Panc1 (cell line): ENCODE results near the gene KDM3B. TPM values are rescaled to one million over a fixed set of nuclear protein-coding genes. Genes with fewer than 3 reads are reported as not detected.

ENCODE experiments used
- ATAC-seq: fragments of 200-7000 bp; cut with Tn5 transposase; 2 replicates; pipeline ENCODE4 v1.9.1; 2020; ENCODE audit warnings: mild to moderate bottlenecking, moderate library complexity
- BruUV-seq: library from RNA; stranded (reverse); fragments of 400-500 nt; replicated peaks from 2 replicates; lab custom pipeline; 2021; lab: Mats Ljungman, UMichigan
- CTCF ChIA-PET: fragments of 300-600 bp; sonication (Branson Sonifier 250); formaldehyde crosslinking; loops from one replicate; lab custom pipeline; 2022; ENCODE audit warnings: antibody characterized with exemption; lab: Charles Lee
- POLR2A ChIA-PET: fragments of 300-600 bp; sonication (Branson Sonifier 250); formaldehyde crosslinking; loops from one replicate; lab custom pipeline; 2022; ENCODE audit warnings: antibody characterized with exemption; lab: Charles Lee
- DNase-seq: peaks from one replicate; pipeline ENCODE4 v3.0.0-alpha.2; 2010; ENCODE audit warnings: low read depth, low spot score
- H3K27ac ChIP-seq: 2 replicates; pipeline ENCODE4 v1.5.1; 2011; ENCODE audit warnings: mild to moderate bottlenecking, low read length, inconsistent platforms
- H3K27me3 ChIP-seq: fragments of 200-500 bp; sonication (Bioruptor generic); 2 replicates; pipeline ENCODE4 v1.6.0; 2014; ENCODE audit warnings: low read length, inconsistent platforms; ENCODE audit not compliant: control insufficient read depth, insufficient read depth
- H3K36me3 ChIP-seq: fragments of 200-500 bp; sonication (Bioruptor generic); 2 replicates; pipeline ENCODE4 v1.5.1; 2014; ENCODE audit warnings: inconsistent platforms, mild to moderate bottlenecking, low read length, moderate library complexity; ENCODE audit not compliant: control insufficient read depth, insufficient read depth
- H3K4me1 ChIP-seq: 2 replicates; pipeline ENCODE4 v1.5.1; 2011; ENCODE audit warnings: inconsistent platforms, mild to moderate bottlenecking, low read length, moderate library complexity; ENCODE audit not compliant: control insufficient read depth, insufficient read depth
- H3K4me3 ChIP-seq, 2 experiments: 2 replicates each; pipeline ENCODE4 v1.5.1; 2011 to 2012; ENCODE audit warnings: low read depth in 2 of 2, low read length in 2 of 2, mild to moderate bottlenecking in 2 of 2, inconsistent platforms in 1 of 2, moderate library complexity in 1 of 2
- H3K9me3 ChIP-seq: fragments of 200-500 bp; sonication (Bioruptor generic); 2 replicates; pipeline ENCODE4 v1.5.1; 2014; ENCODE audit warnings: low read depth, mild to moderate bottlenecking, inconsistent platforms, low read length, moderate library complexity; ENCODE audit not compliant: control insufficient read depth, insufficient read depth
- POLR2AphosphoS5 ChIP-seq: IDR thresholded peaks from 2 replicates; pipeline ENCODE4 v1.6.1; 2012; ENCODE audit warnings: mild to moderate bottlenecking, low read depth, low read length, moderate library complexity
- SIN3A ChIP-seq: IDR thresholded peaks from 2 replicates; pipeline ENCODE4 v1.6.1; 2012; ENCODE audit warnings: low read depth, mild to moderate bottlenecking, low read length, moderate library complexity, borderline replicate concordance; ENCODE audit not compliant: insufficient read depth
- TCF7L2 ChIP-seq: IDR thresholded peaks from 2 replicates; pipeline ENCODE4 v1.6.1; 2011; ENCODE audit warnings: mild to moderate bottlenecking, low read depth, low read length, inconsistent platforms
- in situ Hi-C: cut with HindIII; loops from 2 replicates; pipeline ENCODE4 v1.10.0; 2016; ENCODE audit warnings: low sequenced_read_pairs, low pct_unique_long_range_greater_than_20kb
- intact Hi-C: fragments of 100-400 bp; cut with micrococcal nuclease; formaldehyde crosslinking; loops from one replicate; pipeline ENCODE4 v1.10.0; 2022; ENCODE audit not compliant: unreplicated experiment
- total RNA-seq: library from RNA; stranded (reverse); gene quantifications from one replicate; pipeline ENCODE4 v1.2.1, GENCODE V29; 2021; ENCODE audit not compliant: unreplicated experiment
- TF ChIP-seq, protein P1 (sequence below): fragments of 450-650 bp; IDR thresholded peaks from 2 replicates; pipeline ENCODE4 v1.5.1; 2017; ENCODE audit warnings: mild to moderate bottlenecking
- TF ChIP-seq, protein P2 (sequence below), 2 experiments: IDR thresholded peaks; 2 replicates each; pipeline ENCODE4 v1.6.1; 2011 to 2012; ENCODE audit warnings: low read depth in 2 of 2, control low read depth in 1 of 2, low read length in 1 of 2, mild to moderate bottlenecking in 1 of 2, moderate library complexity in 1 of 2; ENCODE audit not compliant: insufficient read depth in 1 of 2

Gene KDM3B
- total RNA-seq, 1 experiment from 2014 or later: 65.0 TPM

DNA sequence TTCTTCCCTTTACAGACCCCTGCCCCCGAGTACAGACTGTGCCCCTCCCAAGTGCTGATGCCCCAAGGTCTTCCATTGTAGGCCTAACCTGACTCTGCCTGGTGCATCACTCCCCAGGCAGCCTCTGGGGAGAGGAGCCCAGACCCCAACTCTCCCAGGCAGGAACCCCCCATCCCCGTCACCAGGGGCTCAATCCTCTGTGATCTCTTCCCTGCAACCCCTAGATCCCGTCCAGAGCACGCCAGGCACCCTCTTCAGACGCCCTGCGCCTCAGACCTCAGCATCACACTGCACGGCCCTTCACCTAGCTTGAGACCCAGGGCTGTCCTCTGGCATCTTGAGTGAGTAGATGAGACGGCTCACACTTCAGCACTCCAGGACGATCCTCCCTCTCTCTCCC is 106.4 kb downstream of the KDM3B start:
- ATAC-seq (no peak), DNase-seq (no peak)
- POLR2A ChIA-PET: interaction anchor here (0.6 kb wide), 1 partner anchor 60 kb away, joined by 3 read pairs; no protein-coding TSS in a partner anchor
- CTCF ChIA-PET: no interaction called here
- no peak overlapping the region for H3K27ac ChIP-seq
- peaks cover 5% of the 10 kb centered on the region; the same call in 1 of the 2 replicates for H3K4me1 ChIP-seq
- TF ChIP-seq TCF7L2 (no peak), SIN3A (no peak), POLR2AphosphoS5 (no peak)
- TF ChIP-seq, protein P1, sequence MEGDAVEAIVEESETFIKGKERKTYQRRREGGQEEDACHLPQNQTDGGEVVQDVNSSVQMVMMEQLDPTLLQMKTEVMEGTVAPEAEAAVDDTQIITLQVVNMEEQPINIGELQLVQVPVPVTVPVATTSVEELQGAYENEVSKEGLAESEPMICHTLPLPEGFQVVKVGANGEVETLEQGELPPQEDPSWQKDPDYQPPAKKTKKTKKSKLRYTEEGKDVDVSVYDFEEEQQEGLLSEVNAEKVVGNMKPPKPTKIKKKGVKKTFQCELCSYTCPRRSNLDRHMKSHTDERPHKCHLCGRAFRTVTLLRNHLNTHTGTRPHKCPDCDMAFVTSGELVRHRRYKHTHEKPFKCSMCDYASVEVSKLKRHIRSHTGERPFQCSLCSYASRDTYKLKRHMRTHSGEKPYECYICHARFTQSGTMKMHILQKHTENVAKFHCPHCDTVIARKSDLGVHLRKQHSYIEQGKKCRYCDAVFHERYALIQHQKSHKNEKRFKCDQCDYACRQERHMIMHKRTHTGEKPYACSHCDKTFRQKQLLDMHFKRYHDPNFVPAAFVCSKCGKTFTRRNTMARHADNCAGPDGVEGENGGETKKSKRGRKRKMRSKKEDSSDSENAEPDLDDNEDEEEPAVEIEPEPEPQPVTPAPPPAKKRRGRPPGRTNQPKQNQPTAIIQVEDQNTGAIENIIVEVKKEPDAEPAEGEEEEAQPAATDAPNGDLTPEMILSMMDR: no peak
- TF ChIP-seq, protein P2, sequence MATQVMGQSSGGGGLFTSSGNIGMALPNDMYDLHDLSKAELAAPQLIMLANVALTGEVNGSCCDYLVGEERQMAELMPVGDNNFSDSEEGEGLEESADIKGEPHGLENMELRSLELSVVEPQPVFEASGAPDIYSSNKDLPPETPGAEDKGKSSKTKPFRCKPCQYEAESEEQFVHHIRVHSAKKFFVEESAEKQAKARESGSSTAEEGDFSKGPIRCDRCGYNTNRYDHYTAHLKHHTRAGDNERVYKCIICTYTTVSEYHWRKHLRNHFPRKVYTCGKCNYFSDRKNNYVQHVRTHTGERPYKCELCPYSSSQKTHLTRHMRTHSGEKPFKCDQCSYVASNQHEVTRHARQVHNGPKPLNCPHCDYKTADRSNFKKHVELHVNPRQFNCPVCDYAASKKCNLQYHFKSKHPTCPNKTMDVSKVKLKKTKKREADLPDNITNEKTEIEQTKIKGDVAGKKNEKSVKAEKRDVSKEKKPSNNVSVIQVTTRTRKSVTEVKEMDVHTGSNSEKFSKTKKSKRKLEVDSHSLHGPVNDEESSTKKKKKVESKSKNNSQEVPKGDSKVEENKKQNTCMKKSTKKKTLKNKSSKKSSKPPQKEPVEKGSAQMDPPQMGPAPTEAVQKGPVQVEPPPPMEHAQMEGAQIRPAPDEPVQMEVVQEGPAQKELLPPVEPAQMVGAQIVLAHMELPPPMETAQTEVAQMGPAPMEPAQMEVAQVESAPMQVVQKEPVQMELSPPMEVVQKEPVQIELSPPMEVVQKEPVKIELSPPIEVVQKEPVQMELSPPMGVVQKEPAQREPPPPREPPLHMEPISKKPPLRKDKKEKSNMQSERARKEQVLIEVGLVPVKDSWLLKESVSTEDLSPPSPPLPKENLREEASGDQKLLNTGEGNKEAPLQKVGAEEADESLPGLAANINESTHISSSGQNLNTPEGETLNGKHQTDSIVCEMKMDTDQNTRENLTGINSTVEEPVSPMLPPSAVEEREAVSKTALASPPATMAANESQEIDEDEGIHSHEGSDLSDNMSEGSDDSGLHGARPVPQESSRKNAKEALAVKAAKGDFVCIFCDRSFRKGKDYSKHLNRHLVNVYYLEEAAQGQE (IDR thresholded peaks at IDR 0.05; ENCODE audit: insufficient read depth in 1 of 2, low read depth in 2 of 2, low read length in 1 of 2): no peak
- no peaks in the 10 kb centered on the region for H3K36me3 ChIP-seq
- BruUV-seq: no TSS peak
- intact Hi-C loops (no loop called here), in situ Hi-C loops (no loop called here)
- H3K9me3 ChIP-seq: no peaks in the 10 kb centered on the region
- H3K4me3 ChIP-seq: no peak overlapping the region
- H3K27me3 ChIP-seq: no peaks in the 10 kb centered on the region

- CTCF ChIA-PET: interaction anchor here (0.6 kb wide), 1 partner anchor 150 kb away, joined by 6 read pairs; no protein-coding TSS in a partner anchor
- no TSS peak for BruUV-seq
- DNase-seq (no peak), ATAC-seq (no peak)
- Histone ChIP-seq H3K27me3 (no peaks in the 10 kb centered on the region), H3K36me3 (no peaks in the 10 kb centered on the region), H3K27ac (no peak overlapping the region), H3K4me1 (peaks cover 5% of the 10 kb centered on the region; the same call in 1 of the 2 replicates), H3K4me3 (no peak overlapping the region), H3K9me3 (no peaks in the 10 kb centered on the region)
- intact Hi-C loops (no loop called here), in situ Hi-C loops (no loop called here)
- POLR2A ChIA-PET: no interaction called here
- TF ChIP-seq, protein P1: no peak
- TF ChIP-seq, protein P2 (IDR thresholded peaks at IDR 0.05; ENCODE audit: insufficient read depth in 1 of 2, low read depth in 2 of 2, low read length in 1 of 2): no peak
- no peak for TF ChIP-seq TCF7L2
- no peak for TF ChIP-seq POLR2AphosphoS5
- no peak for TF ChIP-seq SIN3A
Measured at GRCh38 chr5:138459311-138459933, 106.9 kb downstream of the KDM3B start.
